GM21528 (cell line): ENCODE results near the gene ODAD3.
"Not testable (repeated sequence)": the region's sequence is repeated elsewhere in the genome, so short reads cannot be mapped to it uniquely, and the experiment has no call there.

ENCODE experiments used
- ATAC-seq: cut with Tn5 transposase; IDR thresholded peaks from one replicate; pipeline ENCODE4 v1.9.1; 2021; ENCODE audit warnings: mild to moderate bottlenecking, moderate library complexity; ENCODE audit not compliant: unreplicated experiment, low FRiP score

Gene ODAD3

GRCh38 chr19:11410682-11411081 lies 24.2 kb downstream of the ODAD3 start:
- ATAC-seq = no peak

- ATAC-seq = no peak
These were observed 26.3 kb downstream of the ODAD3 start for GRCh38 chr19:11408591-11408990.

GRCh38 chr19:11406703-11407236 lies 28.2 kb downstream of the ODAD3 start:
- not testable (repeated sequence) for ATAC-seq

DNA sequence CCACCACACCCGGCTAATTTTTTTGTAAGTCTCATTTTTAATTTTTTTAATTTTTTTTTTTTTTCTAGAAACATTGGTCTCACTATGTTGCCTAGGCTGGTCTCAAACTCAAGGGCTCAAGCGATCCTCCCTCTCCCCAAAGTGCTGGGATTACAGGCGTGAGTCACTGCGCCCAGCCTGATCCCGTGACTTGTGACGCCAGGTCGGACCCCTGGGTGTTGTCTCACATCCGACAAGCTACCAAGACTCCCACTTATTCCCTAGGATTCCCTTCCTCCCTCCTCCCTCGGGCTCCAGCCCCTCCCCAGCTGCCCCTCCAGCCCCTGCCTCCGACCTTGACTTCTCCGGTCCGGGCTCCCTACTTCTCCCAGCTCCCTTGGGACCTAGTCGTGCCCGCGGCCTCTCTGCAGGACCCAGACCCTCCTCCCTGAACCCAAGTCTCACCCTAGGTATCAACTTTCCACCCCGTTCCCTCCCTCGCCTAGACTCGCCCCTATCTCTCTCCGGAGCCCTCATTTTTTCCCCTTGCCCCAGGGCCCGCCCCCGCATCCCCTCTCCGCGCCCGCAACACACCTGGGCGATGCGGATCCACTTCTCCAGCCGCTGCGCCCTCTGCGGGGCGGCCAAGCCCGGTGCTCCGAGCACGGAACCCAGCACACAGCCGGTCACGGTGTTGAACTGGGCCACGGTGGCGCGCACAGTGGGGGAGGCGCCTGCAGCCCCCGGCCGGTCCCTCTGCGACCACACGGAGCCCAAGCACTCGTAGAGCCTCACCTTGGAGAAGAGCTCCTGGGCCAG lies 28.9 kb downstream of the ODAD3 start:
- no peak for ATAC-seq

GRCh38 chr19:11404588-11405222 lies 30.2 kb downstream of the ODAD3 start:
- no peak for ATAC-seq

- no peak for ATAC-seq
These were observed 32.9 kb downstream of the ODAD3 start for GRCh38 chr19:11401808-11402543.

DNA sequence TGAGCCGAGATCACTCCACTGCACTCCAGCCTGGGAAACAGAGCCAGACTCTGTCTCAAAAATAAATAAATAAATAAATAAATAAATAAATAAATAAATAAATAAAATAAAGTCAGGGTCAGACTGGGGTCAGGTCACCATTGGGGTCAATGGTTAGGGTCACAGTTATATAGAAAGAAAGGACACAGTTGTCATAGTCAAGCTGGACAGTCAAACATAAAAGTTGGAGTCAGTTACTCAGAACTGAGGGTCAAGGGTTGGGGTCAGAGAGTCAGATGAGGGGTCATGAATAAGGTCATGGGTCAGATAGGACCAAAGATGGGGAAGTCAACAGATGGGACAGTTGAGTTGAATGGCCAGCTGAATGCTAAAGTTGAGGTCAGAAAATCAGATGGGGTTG lies 34.1 kb downstream of the ODAD3 start:
- no peak for ATAC-seq

GRCh38 chr19:11399667-11400066 lies 35.3 kb downstream of the ODAD3 start:
- no peak for ATAC-seq

- no peak for ATAC-seq
These were observed 37.8 kb downstream of the ODAD3 start for GRCh38 chr19:11397089-11397610.

DNA sequence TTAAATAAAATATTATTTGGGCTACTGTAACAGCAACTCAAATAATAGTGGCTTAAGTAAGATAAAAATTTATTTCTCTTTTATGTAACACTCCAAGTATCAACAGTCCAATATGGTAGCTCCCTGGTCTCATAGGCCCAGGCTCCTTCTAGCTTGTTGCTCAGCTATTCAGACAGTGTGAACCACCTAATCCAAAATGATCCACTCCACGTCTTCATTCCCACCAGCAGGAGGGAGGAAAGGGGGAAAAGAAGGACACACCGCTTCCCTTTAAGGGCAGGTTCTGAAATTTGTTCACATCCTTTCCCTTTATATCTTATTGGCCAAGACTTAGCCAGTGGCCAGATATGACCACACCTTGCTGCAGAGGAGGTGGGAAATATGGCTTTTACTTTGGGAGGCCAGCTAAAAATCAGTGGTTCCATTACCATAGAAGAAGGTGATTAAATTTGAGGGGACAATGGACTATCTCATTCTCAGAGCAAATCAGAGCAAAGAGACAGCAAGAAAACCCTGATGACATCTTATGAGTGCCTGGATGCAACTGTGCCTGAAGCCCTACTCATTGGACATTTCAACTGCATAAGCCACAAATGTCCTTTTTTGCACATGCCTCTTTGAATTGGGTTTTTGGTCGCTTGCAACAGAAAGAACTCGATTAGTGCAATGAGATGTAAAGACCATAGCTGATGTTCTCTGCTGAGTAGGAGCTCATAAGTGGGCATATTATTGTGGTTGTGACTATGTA lies 43.8 kb downstream of the ODAD3 start:
- ATAC-seq = no peak

- ATAC-seq = no peak
These were observed 44.6 kb downstream of the ODAD3 start for GRCh38 chr19:11390359-11390758.

- no peak for ATAC-seq
These were observed 47.5 kb downstream of the ODAD3 start for GRCh38 chr19:11387162-11388034.

DNA sequence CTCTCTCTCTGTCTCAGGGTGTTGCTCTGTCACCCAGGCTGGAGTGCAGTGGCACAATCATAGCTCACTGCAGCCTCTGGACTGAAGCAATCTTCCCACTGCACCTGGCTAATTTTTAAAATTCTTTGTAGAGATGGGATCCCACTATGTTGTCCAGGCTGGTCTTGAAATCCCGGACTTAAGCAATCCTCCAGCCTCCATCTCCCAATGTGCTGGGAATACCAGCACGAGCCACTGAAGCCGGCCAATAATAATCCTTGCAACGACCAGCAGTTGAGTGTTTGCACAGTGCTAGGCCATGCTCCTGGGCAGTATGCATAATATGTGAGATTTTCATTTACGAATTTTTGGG lies 50.2 kb downstream of the ODAD3 start:
- no peak for ATAC-seq

- no peak for ATAC-seq
These were observed 51.2 kb downstream of the ODAD3 start for GRCh38 chr19:11383706-11384048.

DNA sequence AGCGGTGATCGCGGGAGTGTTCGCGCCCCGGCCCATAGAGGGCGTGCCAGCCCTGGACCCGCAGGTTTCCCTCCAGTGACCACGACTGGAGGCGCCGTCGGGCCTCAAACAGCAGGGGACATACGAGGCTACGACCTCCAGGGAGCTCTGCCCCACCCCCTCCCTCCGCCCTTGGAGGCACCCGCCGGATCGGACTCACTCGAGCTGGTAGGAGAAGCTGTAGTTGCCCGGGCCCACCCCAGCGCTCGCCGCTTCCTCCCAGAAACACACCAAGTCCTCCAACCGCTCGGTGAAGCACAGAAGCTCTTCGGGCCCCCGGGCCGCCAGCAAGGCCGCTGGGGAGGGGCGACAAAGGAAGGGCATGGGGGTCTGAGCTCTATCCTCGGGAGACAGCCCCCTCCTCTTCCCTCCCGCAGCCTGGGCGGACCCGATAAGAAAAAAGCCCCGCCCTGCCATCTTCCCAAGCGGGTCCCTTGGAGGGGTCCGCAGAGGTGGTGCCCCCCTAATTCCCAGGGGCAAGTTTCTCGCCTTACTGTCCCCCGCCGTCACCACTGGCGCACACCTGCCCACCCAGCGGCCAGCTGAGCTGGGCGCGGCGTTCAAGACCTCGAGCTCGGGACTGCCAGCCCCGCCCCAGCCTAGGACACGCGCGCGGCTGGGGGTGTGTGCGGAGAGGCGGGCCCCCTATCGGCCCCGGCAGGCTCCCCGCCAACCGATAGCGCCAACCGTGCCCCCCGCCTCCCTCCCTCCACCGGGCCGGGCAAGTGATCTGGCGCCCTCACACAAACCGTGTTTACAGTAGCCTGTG lies 51.8 kb downstream of the ODAD3 start:
- no peak for ATAC-seq

DNA sequence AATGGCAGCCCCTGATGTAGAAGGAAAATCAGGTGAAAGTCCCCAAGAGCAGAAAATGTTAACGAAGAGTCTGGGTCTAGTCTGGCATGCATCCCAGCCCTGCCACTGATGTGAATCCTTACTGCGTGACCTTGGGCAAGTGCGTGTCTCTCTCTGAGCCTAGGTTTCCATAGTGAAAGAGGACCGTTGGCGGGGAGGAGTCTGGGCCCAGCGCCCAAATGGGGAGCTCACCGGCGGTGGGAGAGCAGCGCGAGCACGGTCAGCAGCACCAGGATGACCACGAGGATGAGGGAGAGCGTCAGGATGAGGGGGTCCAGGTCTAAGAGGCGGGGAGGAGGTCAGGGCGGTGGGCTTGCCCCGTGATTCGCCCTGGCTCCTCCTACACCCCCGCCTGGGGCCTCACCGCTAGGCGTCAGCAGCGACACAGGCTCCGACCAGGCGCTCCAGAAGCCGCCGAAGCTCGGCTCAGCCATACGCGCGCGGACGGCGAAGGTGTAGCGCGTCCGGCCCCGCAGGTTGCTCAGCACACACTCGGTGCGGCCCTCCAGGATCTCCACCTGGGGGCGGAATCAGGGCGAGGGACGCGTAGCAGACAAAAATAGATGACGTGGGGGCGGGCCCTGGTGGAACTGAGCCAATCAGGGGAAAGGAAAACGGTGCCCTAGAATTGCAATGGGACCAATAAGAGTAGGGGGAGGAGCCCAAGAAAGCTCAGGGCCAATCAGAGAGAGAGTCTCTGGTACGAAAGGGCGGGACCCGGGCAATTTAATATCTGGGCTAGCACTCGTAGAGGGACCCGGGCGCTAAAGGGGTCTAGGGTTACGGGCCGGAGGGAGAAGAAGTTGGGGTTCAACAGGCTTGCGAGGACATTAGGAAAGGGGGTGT lies 54.0 kb downstream of the ODAD3 start:
- peak; percentile 76 for ATAC-seq

- no peak for ATAC-seq
These were observed 55.0 kb downstream of the ODAD3 start for GRCh38 chr19:11379857-11380350.
